ENCODE data around the gene GLRX. TPM values are rescaled to one million over a fixed set of nuclear protein-coding genes. Genes with fewer than 3 reads are reported as not detected.

GLRX gene
- total RNA-seq, 2 donors from 2014 or later, result 151 to 173 TPM

- Histone ChIP-seq H3K4me3 (no peak overlapping the region), H3K27ac (peak overlapping the region in 1 of 2 donors; percentile 17), H3K36me3 (no peaks in the 10 kb centered on the region), H3K27me3 (no peaks in the 10 kb centered on the region), H3K4me1 (peaks cover 0 to 27% of the 10 kb centered on the region in 2 donors), H3K9me3 (no peaks in the 10 kb centered on the region)
- DNase-seq (ENCODE audit: low spot score), result no peak
- TF ChIP-seq CTCF (IDR thresholded peaks at IDR 0.05), result no peak
These were observed 44.0 kb upstream of the GLRX start for GRCh38 chr5:95866435-95867040.

GRCh38 chr5:95864944-95865504 lies 42.5 kb upstream of the GLRX start:
- Histone ChIP-seq H3K4me3 (no peak overlapping the region), H3K9me3 (no peaks in the 10 kb centered on the region), H3K27me3 (no peaks in the 10 kb centered on the region), H3K4me1 (peaks cover 0 to 35% of the 10 kb centered on the region in 2 donors), H3K36me3 (no peaks in the 10 kb centered on the region), H3K27ac (no peak overlapping the region)
- no peak for TF ChIP-seq CTCF (IDR thresholded peaks at IDR 0.05)
- no peak for DNase-seq (ENCODE audit: low spot score)

GRCh38 chr5:95864456-95864855 lies 41.9 kb upstream of the GLRX start:
- Histone ChIP-seq H3K9me3 (no peaks in the 10 kb centered on the region), H3K27ac (no peak overlapping the region), H3K4me1 (peaks cover 0 to 38% of the 10 kb centered on the region in 2 donors), H3K27me3 (no peaks in the 10 kb centered on the region), H3K4me3 (no peak overlapping the region), H3K36me3 (no peaks in the 10 kb centered on the region)
- DNase-seq (ENCODE audit: low spot score), result no peak
- TF ChIP-seq CTCF (IDR thresholded peaks at IDR 0.05), result no peak

- Histone ChIP-seq H3K9me3 (no peaks in the 10 kb centered on the region), H3K4me1 (peaks cover 0 to 49% of the 10 kb centered on the region in 2 donors), H3K4me3 (no peak overlapping the region), H3K27ac (peak overlapping the region; percentile 82 to 95), H3K36me3 (no peaks in the 10 kb centered on the region), H3K27me3 (no peaks in the 10 kb centered on the region)
- no peak for TF ChIP-seq CTCF (IDR thresholded peaks at IDR 0.05)
- no peak for DNase-seq (ENCODE audit: low spot score)
These were observed 40.8 kb upstream of the GLRX start for GRCh38 chr5:95863383-95863757.

- Histone ChIP-seq H3K36me3 (no peaks in the 10 kb centered on the region), H3K27ac (peak overlapping the region; percentile 82 to 95), H3K4me1 (peaks cover 0 to 55% of the 10 kb centered on the region in 2 donors), H3K4me3 (no peak overlapping the region), H3K9me3 (no peaks in the 10 kb centered on the region), H3K27me3 (no peaks in the 10 kb centered on the region)
- no peak for DNase-seq (ENCODE audit: low spot score)
- TF ChIP-seq CTCF (IDR thresholded peaks at IDR 0.05), result no peak
These were observed 40.3 kb upstream of the GLRX start for GRCh38 chr5:95862671-95863382.

Data from right atrium auricular region (tissue), 2 donors.